ENCODE measurements around the gene TSPAN32. TPM values are rescaled to one million over a fixed set of nuclear protein-coding genes. Genes with fewer than 3 reads are reported as not detected.

TSPAN32 gene
- total RNA-seq, 1 donor: 1.4 TPM

- TF ChIP-seq CTCF (IDR thresholded peaks at IDR 0.05; ENCODE audit: extremely low read depth, low read depth, low read length): no peak
- H3K4me3 ChIP-seq (ENCODE audit: insufficient read depth, low read length): no peak overlapping the region
- no peaks in the 10 kb centered on the region for H3K36me3 ChIP-seq (ENCODE audit: insufficient read depth, low read length)
- DNase-seq (ENCODE audit: insufficient read length, low spot score, missing footprints): peak; percentile 74
- no peaks in the 10 kb centered on the region for H4K20me1 ChIP-seq (ENCODE audit: insufficient read depth, low read length)
- no peaks in the 10 kb centered on the region for H3K4me1 ChIP-seq (ENCODE audit: insufficient read depth, low read length)
- no peak overlapping the region for H2AFZ ChIP-seq (ENCODE audit: low read length)
- H3K79me2 ChIP-seq (ENCODE audit: insufficient read depth, low read length): no peaks in the 10 kb centered on the region
- no peaks in the 10 kb centered on the region for H3K9me3 ChIP-seq (ENCODE audit: low read depth, low read length)
- peak overlapping the region; percentile 52 for H3K4me2 ChIP-seq (ENCODE audit: insufficient read depth, low read length)
- no peaks in the 10 kb centered on the region for H3K27me3 ChIP-seq (ENCODE audit: insufficient read depth, low read length)
- no peak overlapping the region for H3K27ac ChIP-seq (ENCODE audit: low read depth, low read length)
Measured at GRCh38 chr11:2365571-2366210, 63.9 kb downstream of the TSPAN32 start.

GRCh38 chr11:2366276-2366675 lies 64.5 kb downstream of the TSPAN32 start:
- no peak overlapping the region for H3K27ac ChIP-seq (ENCODE audit: low read depth, low read length)
- no peaks in the 10 kb centered on the region for H4K20me1 ChIP-seq (ENCODE audit: insufficient read depth, low read length)
- peak overlapping the region; percentile 52 for H3K4me2 ChIP-seq (ENCODE audit: insufficient read depth, low read length)
- no peaks in the 10 kb centered on the region for H3K9me3 ChIP-seq (ENCODE audit: low read depth, low read length)
- no peak for DNase-seq (ENCODE audit: insufficient read length, low spot score, missing footprints)
- no peak overlapping the region for H2AFZ ChIP-seq (ENCODE audit: low read length)
- no peaks in the 10 kb centered on the region for H3K79me2 ChIP-seq (ENCODE audit: insufficient read depth, low read length)
- no peak for TF ChIP-seq CTCF (IDR thresholded peaks at IDR 0.05; ENCODE audit: extremely low read depth, low read depth, low read length)
- H3K36me3 ChIP-seq (ENCODE audit: insufficient read depth, low read length): no peaks in the 10 kb centered on the region
- no peaks in the 10 kb centered on the region for H3K27me3 ChIP-seq (ENCODE audit: insufficient read depth, low read length)
- H3K4me1 ChIP-seq (ENCODE audit: insufficient read depth, low read length): no peaks in the 10 kb centered on the region
- peak overlapping the region; percentile 48 for H3K4me3 ChIP-seq (ENCODE audit: insufficient read depth, low read length)

GRCh38 chr11:2366733-2367132 lies 64.9 kb downstream of the TSPAN32 start:
- no peak overlapping the region for H3K27ac ChIP-seq (ENCODE audit: low read depth, low read length)
- peak; percentile 80 for DNase-seq (ENCODE audit: insufficient read length, low spot score, missing footprints)
- H3K36me3 ChIP-seq (ENCODE audit: insufficient read depth, low read length): no peaks in the 10 kb centered on the region
- H3K4me3 ChIP-seq (ENCODE audit: insufficient read depth, low read length): no peak overlapping the region
- no peaks in the 10 kb centered on the region for H4K20me1 ChIP-seq (ENCODE audit: insufficient read depth, low read length)
- no peak overlapping the region for H3K4me2 ChIP-seq (ENCODE audit: insufficient read depth, low read length)
- H3K9me3 ChIP-seq (ENCODE audit: low read depth, low read length): no peaks in the 10 kb centered on the region
- no peaks in the 10 kb centered on the region for H3K79me2 ChIP-seq (ENCODE audit: insufficient read depth, low read length)
- no peak overlapping the region for H2AFZ ChIP-seq (ENCODE audit: low read length)
- no peaks in the 10 kb centered on the region for H3K27me3 ChIP-seq (ENCODE audit: insufficient read depth, low read length)
- H3K4me1 ChIP-seq (ENCODE audit: insufficient read depth, low read length): no peaks in the 10 kb centered on the region
- TF ChIP-seq CTCF (IDR thresholded peaks at IDR 0.05; ENCODE audit: extremely low read depth, low read depth, low read length): no peak

GRCh38 chr11:2367266-2368160 lies 65.7 kb downstream of the TSPAN32 start:
- Histone ChIP-seq H3K9me3 (ENCODE audit: low read depth, low read length) (no peaks in the 10 kb centered on the region), H3K4me3 (ENCODE audit: insufficient read depth, low read length) (no peak overlapping the region), H4K20me1 (ENCODE audit: insufficient read depth, low read length) (no peaks in the 10 kb centered on the region), H3K79me2 (ENCODE audit: insufficient read depth, low read length) (no peaks in the 10 kb centered on the region), H3K27me3 (ENCODE audit: insufficient read depth, low read length) (no peaks in the 10 kb centered on the region), H3K4me2 (ENCODE audit: insufficient read depth, low read length) (no peak overlapping the region), H2AFZ (ENCODE audit: low read length) (no peak overlapping the region), H3K36me3 (ENCODE audit: insufficient read depth, low read length) (no peaks in the 10 kb centered on the region), H3K27ac (ENCODE audit: low read depth, low read length) (no peak overlapping the region), H3K4me1 (ENCODE audit: insufficient read depth, low read length) (no peaks in the 10 kb centered on the region)
- TF ChIP-seq CTCF (IDR thresholded peaks at IDR 0.05; ENCODE audit: extremely low read depth, low read depth, low read length): no peak
- peak; percentile 72 for DNase-seq (ENCODE audit: insufficient read length, low spot score, missing footprints)
